AG04449 (cell line): Measurements from ENCODE around the gene CACNA2D1.

Source experiments
- CTCF ChIA-PET: fragments of 350-600 bp; formaldehyde crosslinking; extraction: SDS; loops from one replicate; lab custom pipeline; 2021; ENCODE audit warnings: antibody characterized with exemption; lab: Yijun Ruan, JAX
- POLR2A ChIA-PET: fragments of 400-600, 350-600 bp; formaldehyde crosslinking; extraction: SDS; loops from one replicate; lab custom pipeline; 2020; ENCODE audit warnings: antibody characterized with exemption, inconsistent platforms; lab: Yijun Ruan, JAX
- DNase-seq: peaks from one replicate; pipeline ENCODE4 v3.0.0-alpha.2; 2010; ENCODE audit warnings: low read depth, low spot score
- H3K4me3 ChIP-seq: 2 replicates; pipeline ENCODE4 v1.5.1; 2011; ENCODE audit warnings: low read depth, mild to moderate bottlenecking, control low read depth, low read length
- CTCF ChIP-seq: IDR thresholded peaks from one replicate; pipeline ENCODE4 v1.5.1; 2011; ENCODE audit warnings: mild to moderate bottlenecking, moderate library complexity, low read length, control low read depth, inconsistent platforms; ENCODE audit not compliant: insufficient read depth; ENCODE audit errors: missing control alignments

CACNA2D1 gene

GRCh38 chr7:82405301-82405700 is 38.3 kb downstream of the CACNA2D1 start:
- CTCF ChIA-PET, result no interaction called here
- no peak for DNase-seq
- H3K4me3 ChIP-seq, result no peak overlapping the region
- TF ChIP-seq CTCF, result no peak
- POLR2A ChIA-PET, result no interaction called here

DNA sequence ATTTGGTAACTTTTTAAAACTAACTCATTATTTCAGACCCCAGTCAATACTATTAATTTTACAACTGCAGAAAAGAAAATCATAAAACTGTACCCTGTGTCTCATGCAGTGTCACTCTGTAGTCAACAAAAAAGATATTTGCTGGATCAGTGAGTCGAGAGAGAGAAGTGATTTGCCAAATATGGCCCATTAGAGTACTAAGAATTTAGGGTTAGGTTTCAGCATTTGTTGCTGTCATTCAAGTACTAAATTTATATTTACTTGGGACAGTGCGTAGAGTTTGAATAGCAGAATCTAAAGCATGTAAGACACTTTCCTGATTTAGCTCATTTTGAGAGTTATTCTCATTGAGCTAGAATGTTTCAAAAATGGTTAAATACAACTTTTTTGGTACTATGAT is 38.9 kb downstream of the CACNA2D1 start:
- DNase-seq, result no peak
- POLR2A ChIA-PET, result no interaction called here
- no peak for TF ChIP-seq CTCF
- H3K4me3 ChIP-seq, result no peak overlapping the region
- CTCF ChIA-PET, result no interaction called here

DNA sequence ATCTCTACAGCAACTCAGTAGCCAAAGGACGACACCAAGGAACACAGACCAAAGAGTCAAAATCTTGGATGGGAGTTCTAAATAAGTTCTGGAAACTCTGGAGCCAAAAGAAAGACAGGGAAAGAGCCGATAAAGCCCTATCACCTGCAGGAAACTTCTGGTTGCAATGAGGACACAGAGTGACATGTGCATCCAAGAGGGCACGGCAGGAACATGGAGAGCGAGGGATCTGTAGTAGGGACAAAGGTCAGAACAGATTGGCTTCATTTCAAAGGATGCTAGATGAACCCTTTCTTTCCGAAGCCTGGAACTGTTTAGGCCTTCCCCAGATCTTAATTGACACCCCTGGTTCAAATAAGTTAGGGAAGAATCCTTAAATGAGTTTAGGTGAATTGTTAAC is 39.5 kb downstream of the CACNA2D1 start:
- ChIA-PET POLR2A (no interaction called here), CTCF (no interaction called here)
- no peak overlapping the region for H3K4me3 ChIP-seq
- no peak for TF ChIP-seq CTCF
- DNase-seq, result no peak

DNA sequence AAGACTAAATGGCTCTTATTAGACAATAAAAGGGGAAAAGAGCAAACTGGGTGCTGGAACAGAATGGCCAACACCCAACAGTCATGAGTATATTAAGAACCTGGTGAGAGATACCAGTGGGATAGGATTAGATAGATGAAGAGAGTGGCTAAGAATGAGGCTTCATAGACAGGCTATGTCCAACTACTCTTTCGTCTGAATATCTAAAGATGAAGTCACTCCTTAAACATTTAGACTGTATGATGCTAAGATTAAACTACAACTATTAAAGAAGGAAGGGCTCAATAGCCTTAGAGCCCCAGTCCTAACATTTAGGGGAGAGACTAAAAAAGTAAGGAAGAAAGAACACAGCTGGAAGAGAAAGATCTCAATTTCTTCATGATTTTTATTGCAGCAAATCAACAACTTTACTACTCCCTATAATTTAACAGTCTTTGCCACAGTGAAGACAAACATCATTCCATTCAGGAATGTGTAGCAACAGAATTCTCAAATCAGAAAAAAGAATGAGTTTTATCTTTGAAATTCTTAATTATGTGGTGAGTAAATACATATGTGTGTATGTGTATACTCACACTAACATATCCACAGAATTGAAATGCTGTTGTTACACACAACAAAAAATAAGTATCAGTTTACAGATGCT is 45.6 kb downstream of the CACNA2D1 start:
- H3K4me3 ChIP-seq, result no peak overlapping the region
- TF ChIP-seq CTCF, result no peak
- DNase-seq, result no peak
- ChIA-PET CTCF (no interaction called here), POLR2A (no interaction called here)

GRCh38 chr7:82396343-82396742 is 47.2 kb downstream of the CACNA2D1 start:
- ChIA-PET CTCF (no interaction called here), POLR2A (no interaction called here)
- no peak for DNase-seq
- TF ChIP-seq CTCF, result no peak
- H3K4me3 ChIP-seq, result no peak overlapping the region

DNA sequence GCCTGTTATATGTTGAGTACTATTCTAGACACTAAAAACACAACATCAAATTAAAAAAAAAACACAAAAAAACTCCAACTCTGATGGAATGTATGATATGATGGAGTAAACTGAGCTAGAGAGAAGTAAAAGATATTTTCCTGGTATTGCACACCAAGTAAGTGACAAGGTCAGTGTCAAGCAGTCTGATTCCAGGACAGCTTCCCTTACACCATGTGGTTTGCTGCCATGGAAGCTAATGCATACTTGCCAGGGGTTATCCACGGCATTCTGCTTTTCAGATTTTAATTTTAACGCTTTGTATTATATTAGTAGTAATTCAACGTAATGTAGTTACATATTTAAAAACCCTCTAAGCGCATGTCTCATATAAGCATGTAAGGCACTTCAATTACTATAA is 48.4 kb downstream of the CACNA2D1 start:
- POLR2A ChIA-PET, result no interaction called here
- no peak for DNase-seq
- CTCF ChIA-PET, result no interaction called here
- H3K4me3 ChIP-seq, result no peak overlapping the region
- no peak for TF ChIP-seq CTCF
